ENCODE data around the gene CDK15. TPM values are rescaled to one million over a fixed set of nuclear protein-coding genes. Genes with fewer than 3 reads are reported as not detected.

The CDK15 gene
- total and polyA plus RNA-seq, 2 donors (not counting 1 experiment from before 2014, with no cell fraction given): not detected

DNA sequence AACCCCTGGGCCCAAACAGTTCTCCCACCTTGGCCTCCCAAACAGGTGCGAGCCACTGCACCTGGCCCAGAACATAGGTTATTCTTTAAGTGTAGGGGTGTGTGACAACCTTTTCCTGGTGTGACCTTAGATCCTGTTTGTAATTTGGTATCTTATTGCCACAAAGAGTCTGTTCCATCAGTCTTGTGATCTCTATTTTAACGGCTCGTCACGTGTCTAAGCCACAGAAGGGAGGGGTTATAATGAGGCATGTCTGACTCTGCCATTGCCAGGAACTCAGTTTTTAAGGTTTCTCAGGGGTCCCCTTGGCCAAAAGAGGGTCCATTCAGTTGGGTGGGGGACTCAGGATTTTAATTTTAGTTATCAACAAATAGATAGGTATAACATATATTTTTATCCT is 21.2 kb upstream of the CDK15 start:
- no peaks in the 10 kb centered on the region for H4K20me1 ChIP-seq (ENCODE audit: control insufficient read depth, insufficient read depth, low read length, poor library complexity, severe bottlenecking)
- H3K4me3 Mint-ChIP-seq: no peak overlapping the region
- no peak overlapping the region for H3K9ac ChIP-seq (ENCODE audit: low read length)
- ChIA-PET POLR2A (no interaction called here), CTCF (no interaction called here)
- H2AFZ ChIP-seq (ENCODE audit: insufficient read depth, low read depth, low read length, poor library complexity, severe bottlenecking): no peak overlapping the region
- H3K9me3 Mint-ChIP-seq (ENCODE audit: insufficient read depth): no peaks in the 10 kb centered on the region
- no peak overlapping the region for H3K27ac ChIP-seq (ENCODE audit: low read length in 2 of 2)
- H3K27me3 ChIP-seq (replicated peaks in 1 of 4; ENCODE audit: control extremely low read depth in 1 of 4, control insufficient read depth in 3 of 4, insufficient read depth in 4 of 4, low read length in 3 of 4): peaks cover 0 to 12% (median 1%) of the 10 kb centered on the region in 4 experiments
- no peak for DNase-seq
- H3K4me1 ChIP-seq (ENCODE audit: control insufficient read depth in 2 of 2, insufficient read depth in 2 of 2, low read length in 2 of 2): peaks cover 9 to 11% of the 10 kb centered on the region in 2 donors
- H3K36me3 ChIP-seq (replicated peaks in 1 of 2; ENCODE audit: control extremely low read depth in 1 of 2, control insufficient read depth in 1 of 2, extremely low read depth in 1 of 2, insufficient read depth in 2 of 2, low read length in 1 of 2): no peaks in the 10 kb centered on the region
- no peak overlapping the region for H3K4me2 ChIP-seq (replicated peaks; ENCODE audit: low read depth, low read length, poor library complexity, severe bottlenecking)
- WGBS (ENCODE audit: insufficient coverage): 67% methylated on average over 4 of the region's 4 CpGs
- H3K4me1 Mint-ChIP-seq: peaks cover 11% of the 10 kb centered on the region
- no peak overlapping the region for H3K4me3 ChIP-seq (ENCODE audit: control extremely low read depth in 1 of 5, extremely low read depth in 1 of 5, insufficient read depth in 1 of 5, low read depth in 2 of 5, low read length in 4 of 5)
- no peak for ATAC-seq (ENCODE audit: low read depth)
- TF ChIP-seq, protein P1, sequence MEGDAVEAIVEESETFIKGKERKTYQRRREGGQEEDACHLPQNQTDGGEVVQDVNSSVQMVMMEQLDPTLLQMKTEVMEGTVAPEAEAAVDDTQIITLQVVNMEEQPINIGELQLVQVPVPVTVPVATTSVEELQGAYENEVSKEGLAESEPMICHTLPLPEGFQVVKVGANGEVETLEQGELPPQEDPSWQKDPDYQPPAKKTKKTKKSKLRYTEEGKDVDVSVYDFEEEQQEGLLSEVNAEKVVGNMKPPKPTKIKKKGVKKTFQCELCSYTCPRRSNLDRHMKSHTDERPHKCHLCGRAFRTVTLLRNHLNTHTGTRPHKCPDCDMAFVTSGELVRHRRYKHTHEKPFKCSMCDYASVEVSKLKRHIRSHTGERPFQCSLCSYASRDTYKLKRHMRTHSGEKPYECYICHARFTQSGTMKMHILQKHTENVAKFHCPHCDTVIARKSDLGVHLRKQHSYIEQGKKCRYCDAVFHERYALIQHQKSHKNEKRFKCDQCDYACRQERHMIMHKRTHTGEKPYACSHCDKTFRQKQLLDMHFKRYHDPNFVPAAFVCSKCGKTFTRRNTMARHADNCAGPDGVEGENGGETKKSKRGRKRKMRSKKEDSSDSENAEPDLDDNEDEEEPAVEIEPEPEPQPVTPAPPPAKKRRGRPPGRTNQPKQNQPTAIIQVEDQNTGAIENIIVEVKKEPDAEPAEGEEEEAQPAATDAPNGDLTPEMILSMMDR (IDR thresholded peaks at IDR 0.05): no peak
- TF ChIP-seq EZH2 (IDR thresholded peaks at IDR 0.05; ENCODE audit: borderline replicate concordance, insufficient read depth, low read depth, low read length, poor library complexity, severe bottlenecking): no peak
- no peak overlapping the region for H3K27ac Mint-ChIP-seq
- peaks cover 4% of the 10 kb centered on the region for H3K79me2 ChIP-seq (ENCODE audit: control insufficient read depth, insufficient read depth, low read length)
- no peaks in the 10 kb centered on the region for H3K9me3 ChIP-seq (ENCODE audit: control extremely low read depth in 1 of 3, control insufficient read depth in 2 of 3, insufficient read depth in 1 of 3, low read length in 2 of 3)
- intact Hi-C loops (cut with micrococcal nuclease): loop anchor here (10.0 kb wide), 1 partner anchor 480 kb away; the partner anchor contains the start of gene NOP58
- peaks cover 34% of the 10 kb centered on the region for H3K27me3 Mint-ChIP-seq

DNA sequence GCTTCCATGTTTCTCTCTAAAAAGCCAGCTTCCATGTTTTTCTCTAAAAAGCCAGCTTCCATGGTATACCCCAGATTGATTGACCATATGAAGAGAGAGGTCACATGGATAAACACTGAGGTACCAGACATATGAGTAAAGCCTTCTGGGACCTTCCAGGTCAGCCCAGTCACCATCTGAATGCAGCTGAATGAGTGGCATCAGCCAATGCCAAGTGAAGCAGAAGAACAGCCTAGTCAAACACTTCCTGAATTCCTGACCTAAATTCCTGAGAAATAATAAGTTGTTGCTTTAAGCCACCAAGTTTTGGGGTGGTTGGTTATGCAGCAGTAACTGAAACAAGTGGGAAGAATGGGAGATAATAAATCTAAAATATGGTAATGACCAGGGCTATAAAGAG is 19.9 kb upstream of the CDK15 start:
- intact Hi-C loops (cut with micrococcal nuclease): loop anchor here (10.0 kb wide), 1 partner anchor 478 kb away; the partner anchor contains the start of gene NOP58
- DNase-seq: no peak
- no peak overlapping the region for H2AFZ ChIP-seq (ENCODE audit: insufficient read depth, low read depth, low read length, poor library complexity, severe bottlenecking)
- no peak for ATAC-seq (ENCODE audit: low read depth)
- Mint-ChIP-seq H3K27me3 (peaks cover 41% of the 10 kb centered on the region), H3K9me3 (ENCODE audit: insufficient read depth) (no peaks in the 10 kb centered on the region), H3K4me3 (no peak overlapping the region), H3K27ac (no peak overlapping the region), H3K4me1 (peaks cover 4% of the 10 kb centered on the region)
- H3K79me2 ChIP-seq (ENCODE audit: control insufficient read depth, insufficient read depth, low read length): no peaks in the 10 kb centered on the region
- no peak for TF ChIP-seq EZH2 (IDR thresholded peaks at IDR 0.05; ENCODE audit: borderline replicate concordance, insufficient read depth, low read depth, low read length, poor library complexity, severe bottlenecking)
- TF ChIP-seq, protein P1 (IDR thresholded peaks at IDR 0.05): no peak
- POLR2A ChIA-PET: no interaction called here
- no peaks in the 10 kb centered on the region for H3K36me3 ChIP-seq (replicated peaks in 1 of 2; ENCODE audit: control extremely low read depth in 1 of 2, control insufficient read depth in 1 of 2, extremely low read depth in 1 of 2, insufficient read depth in 2 of 2, low read length in 1 of 2)
- no peak overlapping the region for H3K9ac ChIP-seq (ENCODE audit: low read length)
- H3K4me3 ChIP-seq (ENCODE audit: control extremely low read depth in 1 of 5, extremely low read depth in 1 of 5, insufficient read depth in 1 of 5, low read depth in 2 of 5, low read length in 4 of 5): no peak overlapping the region
- H3K27me3 ChIP-seq (replicated peaks in 1 of 4; ENCODE audit: control extremely low read depth in 1 of 4, control insufficient read depth in 3 of 4, insufficient read depth in 4 of 4, low read length in 3 of 4): peaks cover 0 to 12% (median 1%) of the 10 kb centered on the region in 4 experiments
- H4K20me1 ChIP-seq (ENCODE audit: control insufficient read depth, insufficient read depth, low read length, poor library complexity, severe bottlenecking): no peaks in the 10 kb centered on the region
- H3K27ac ChIP-seq (ENCODE audit: low read length in 2 of 2): no peak overlapping the region
- H3K4me1 ChIP-seq (ENCODE audit: control insufficient read depth in 2 of 2, insufficient read depth in 2 of 2, low read length in 2 of 2): peaks cover 5 to 6% of the 10 kb centered on the region in 2 donors
- CTCF ChIA-PET: no interaction called here
- H3K4me2 ChIP-seq (replicated peaks; ENCODE audit: low read depth, low read length, poor library complexity, severe bottlenecking): no peak overlapping the region
- no peaks in the 10 kb centered on the region for H3K9me3 ChIP-seq (ENCODE audit: control extremely low read depth in 1 of 3, control insufficient read depth in 2 of 3, insufficient read depth in 1 of 3, low read length in 2 of 3)

All from B cell (primary cell).